IMR-90 (cell line): ENCODE data around the gene ALPI. TPM values are rescaled to one million over a fixed set of nuclear protein-coding genes. Genes with fewer than 3 reads are reported as not detected.

ENCODE experiments used
- ATAC-seq: fragments of 200-7000 bp; cut with Tn5 transposase; 2 replicates; pipeline ENCODE4 v1.9.1; 2020; ENCODE audit warnings: low read depth, mild to moderate bottlenecking, moderate library complexity
- BruUV-seq: library from RNA; stranded (reverse); fragments of 400-500 nt; replicated peaks from 2 replicates; lab custom pipeline; 2021; lab: Mats Ljungman, UMichigan
- CTCF ChIA-PET: fragments of 300-600 bp; formaldehyde crosslinking; extraction: SDS; loops from one replicate; lab custom pipeline; 2021; ENCODE audit warnings: antibody characterized with exemption; lab: Yijun Ruan, JAX
- POLR2A ChIA-PET: fragments of 300-600 bp; sonication (Branson Sonifier 250); formaldehyde crosslinking; loops from one replicate; lab custom pipeline; 2022; ENCODE audit warnings: antibody characterized with exemption; ENCODE audit not compliant: unreplicated experiment; lab: Charles Lee
- DNase-seq: peaks from one replicate; pipeline ENCODE4 v3.0.0; 2013
- H2AFZ ChIP-seq: replicated peaks from 2 replicates; pipeline ENCODE3; 2013; ENCODE audit warnings: low read length, mild to moderate bottlenecking; ENCODE audit not compliant: poor library complexity
- H2AK5ac ChIP-seq: 2 replicates; pipeline ENCODE4 v1.6.1; 2013; ENCODE audit warnings: low read depth, low read length, inconsistent platforms
- H2AK9ac ChIP-seq: replicated peaks from 2 replicates; pipeline ENCODE3; 2013; ENCODE audit warnings: mild to moderate bottlenecking, low read depth, low read length, moderate library complexity; ENCODE audit not compliant: poor library complexity
- H2BK120ac ChIP-seq: 2 replicates; pipeline ENCODE4 v1.6.1; 2013; ENCODE audit warnings: low read depth, low read length, inconsistent platforms
- H2BK15ac ChIP-seq: 3 replicates; pipeline ENCODE4 v1.6.1; 2013; ENCODE audit warnings: low read depth, low read length, inconsistent platforms
- H2BK20ac ChIP-seq: 2 replicates; pipeline ENCODE4 v1.6.1; 2013; ENCODE audit warnings: low read depth, mild to moderate bottlenecking, inconsistent platforms, low read length, moderate library complexity
- H2BK5ac ChIP-seq: 2 replicates; pipeline ENCODE4 v1.6.1; 2013; ENCODE audit warnings: mild to moderate bottlenecking, low read depth, low read length, inconsistent platforms; ENCODE audit not compliant: poor library complexity, severe bottlenecking
- H3K14ac ChIP-seq: replicated peaks from 2 replicates; pipeline ENCODE4 v1.6.1; 2013; ENCODE audit warnings: low read depth, low read length, inconsistent platforms
- H3K18ac ChIP-seq: 2 replicates; pipeline ENCODE4 v1.6.1; 2013; ENCODE audit warnings: low read depth, low read length, control low read depth
- H3K23ac ChIP-seq: 2 replicates; pipeline ENCODE4 v1.6.1; 2013; ENCODE audit warnings: low read depth, low read length, inconsistent platforms
- H3K27ac ChIP-seq: 2 replicates; pipeline ENCODE4 v1.5.1; 2013; ENCODE audit warnings: mild to moderate bottlenecking, control low read depth, low read length; ENCODE audit not compliant: insufficient read depth
- H3K27me3 ChIP-seq: 2 replicates; pipeline ENCODE4 v1.6.1; 2013; ENCODE audit warnings: low read length; ENCODE audit not compliant: control insufficient read depth, insufficient read depth
- H3K36me3 ChIP-seq: 2 replicates; pipeline ENCODE4 v1.6.1; 2013; ENCODE audit warnings: low read length, mixed read lengths; ENCODE audit not compliant: control insufficient read depth, insufficient read depth
- H3K4ac ChIP-seq: 2 replicates; pipeline ENCODE4 v1.6.1; 2013; ENCODE audit warnings: low read depth, low read length, inconsistent platforms
- H3K4me1 ChIP-seq: 2 replicates; pipeline ENCODE4 v1.6.1; 2013; ENCODE audit warnings: low read length, mixed read lengths; ENCODE audit not compliant: control insufficient read depth, insufficient read depth
- H3K4me2 ChIP-seq: 2 replicates; pipeline ENCODE4 v1.6.1; 2013; ENCODE audit warnings: low read depth, mild to moderate bottlenecking, control low read depth, low read length, moderate library complexity
- H3K4me3 ChIP-seq: 2 replicates; pipeline ENCODE4 v1.5.1; 2013; ENCODE audit warnings: low read depth, mild to moderate bottlenecking, control low read depth, low read length, moderate library complexity; ENCODE audit not compliant: insufficient read depth
- H3K56ac ChIP-seq: 2 replicates; pipeline ENCODE4 v1.6.1; 2013; ENCODE audit warnings: low read length, inconsistent platforms; ENCODE audit not compliant: insufficient read depth; ENCODE audit errors: extremely low read depth
- H3K79me1 ChIP-seq, 2 experiments: 2 replicates each; pipeline ENCODE4 v1.6.1; 2013; ENCODE audit warnings: low read length in 2 of 2, inconsistent platforms in 1 of 2, low read depth in 1 of 2
- H3K9ac ChIP-seq: 2 replicates; pipeline ENCODE4 v1.6.1; 2013; ENCODE audit warnings: low read depth, low read length, control low read depth
- H3K9me1 ChIP-seq: 2 replicates; pipeline ENCODE4 v1.6.1; 2013; ENCODE audit warnings: low read length, inconsistent platforms; ENCODE audit not compliant: insufficient read depth
- H3K9me3 ChIP-seq: 2 replicates; pipeline ENCODE4 v1.6.1; 2013; ENCODE audit warnings: low read length; ENCODE audit not compliant: control insufficient read depth, insufficient read depth
- H4K20me1 ChIP-seq: 2 replicates; pipeline ENCODE4 v1.6.1; 2013; ENCODE audit warnings: low read length, inconsistent platforms; ENCODE audit not compliant: insufficient read depth
- H4K5ac ChIP-seq: 2 replicates; pipeline ENCODE4 v1.6.1; 2013; ENCODE audit warnings: mild to moderate bottlenecking, low read depth, low read length, control low read depth
- H4K8ac ChIP-seq, 2 experiments: 2 replicates each; pipeline ENCODE4 v1.6.1; 2013; ENCODE audit warnings: low read depth in 2 of 2, low read length in 2 of 2, control low read depth in 1 of 2, inconsistent platforms in 1 of 2
- H4K91ac ChIP-seq: 2 replicates; pipeline ENCODE4 v1.6.1; 2013; ENCODE audit warnings: low read depth, low read length, inconsistent platforms; ENCODE audit not compliant: insufficient read depth
- BHLHE40 ChIP-seq: fragments of 150-350 bp; IDR thresholded peaks from 2 replicates; pipeline ENCODE4 v1.6.1; 2016; ENCODE audit warnings: mild to moderate bottlenecking, low read depth, low read length
- CEBPB ChIP-seq: IDR thresholded peaks from 2 replicates; pipeline ENCODE4 v1.6.1; 2012; ENCODE audit warnings: low read depth, low read length, improper control_type of control experiment
- CHD1 ChIP-seq: IDR thresholded peaks from 2 replicates; pipeline ENCODE4 v1.6.1; 2012; ENCODE audit warnings: low read depth, low read length, improper control_type of control experiment
- CTCF ChIP-seq: conservative IDR thresholded peaks from 2 replicates; pipeline ENCODE4 v1.5.1; 2012; ENCODE audit warnings: mild to moderate bottlenecking, low read depth, low read length, improper control_type of control experiment
- ELK1 ChIP-seq: fragments of 150-350 bp; IDR thresholded peaks from 2 replicates; pipeline ENCODE4 v1.6.1; 2016; ENCODE audit warnings: low read depth, mild to moderate bottlenecking, low read length, moderate library complexity, borderline replicate concordance
- FOS ChIP-seq: fragments of 150-350 bp; IDR thresholded peaks from 2 replicates; pipeline ENCODE4 v1.6.1; 2016; ENCODE audit warnings: low read depth, low read length
- MAFK ChIP-seq: IDR thresholded peaks from 2 replicates; pipeline ENCODE4 v1.6.1; 2012; ENCODE audit warnings: low read depth, low read length, improper control_type of control experiment
- MAZ ChIP-seq: IDR thresholded peaks from 2 replicates; pipeline ENCODE4 v1.6.1; 2012; ENCODE audit warnings: low read depth, mild to moderate bottlenecking, low read length, improper control_type of control experiment, moderate library complexity, borderline replicate concordance
- MXI1 ChIP-seq: IDR thresholded peaks from 2 replicates; pipeline ENCODE4 v1.6.1; 2012; ENCODE audit warnings: low read depth, mild to moderate bottlenecking, low read length, moderate library complexity, borderline replicate concordance
- NFE2L2 ChIP-seq: fragments of 150-350 bp; IDR thresholded peaks from 2 replicates; pipeline ENCODE4 v1.6.1; 2016; ENCODE audit warnings: low read depth, mild to moderate bottlenecking, low read length
- POLR2A ChIP-seq: IDR thresholded peaks from 2 replicates; pipeline ENCODE4 v1.6.1; 2012; ENCODE audit warnings: mild to moderate bottlenecking, low read depth, low read length
- RAD21 ChIP-seq: IDR thresholded peaks from 2 replicates; pipeline ENCODE4 v1.6.1; 2012; ENCODE audit warnings: low read length, improper control_type of control experiment
- RCOR1 ChIP-seq: IDR thresholded peaks from 2 replicates; pipeline ENCODE4 v1.6.1; 2012; ENCODE audit warnings: mild to moderate bottlenecking, low read length, improper control_type of control experiment; ENCODE audit not compliant: insufficient replicate concordance
- RFX5 ChIP-seq: IDR thresholded peaks from 2 replicates; pipeline ENCODE4 v1.8.0; 2012; ENCODE audit warnings: low read depth, mild to moderate bottlenecking, low read length, moderate library complexity
- SMC3 ChIP-seq: fragments of 150-350 bp; IDR thresholded peaks from 2 replicates; pipeline ENCODE4 v1.6.1; 2016; ENCODE audit warnings: low read depth, mild to moderate bottlenecking, antibody characterized with exemption, low read length, moderate library complexity
- USF2 ChIP-seq: fragments of 150-350 bp; IDR thresholded peaks from 2 replicates; pipeline ENCODE4 v1.6.1; 2017; ENCODE audit warnings: mild to moderate bottlenecking, antibody characterized with exemption, low read length, low read depth
- whole genome bisulfite sequencing, 2 experiments: methylation state at CpG; one replicate each; pipeline versions ENCODE4 v1.1.5 to v1.1.7; 2013; ENCODE audit warnings: missing lambda C conversion rate in 2 of 2; ENCODE audit not compliant: insufficient read length in 1 of 2; ENCODE audit errors: extremely low coverage in 2 of 2; 5-methylcytosine and 5-hydroxymethylcytosine counted together
- dilution Hi-C: fragments of 300-500 bp; cut with HindIII; formaldehyde crosslinking; loops from one replicate; pipeline ENCODE4 v1.14.3; 2018; ENCODE audit warnings: low sequenced_read_pairs; ENCODE audit not compliant: unreplicated experiment
- in situ Hi-C: fragments of 300-500 bp; cut with MboI; formaldehyde crosslinking; loops from 3 replicates; pipeline ENCODE4 v1.14.3; 2019; ENCODE audit warnings: low sequenced_read_pairs, inconsistent platforms, mixed read lengths
- intact Hi-C: fragments of 100-400 bp; cut with micrococcal nuclease; formaldehyde crosslinking; loops from 2 replicates; pipeline ENCODE4 v1.10.0; 2022
- polyA plus RNA-seq, 3 experiments: library from polyadenylated mRNA; depleted of rRNA; stranded (reverse); fragments of >200 nt; gene quantifications; 2 replicates each; pipeline ENCODE4 v1.2.3, GENCODE V29; 2012; ENCODE audit warnings: low replicate concordance in 1 of 3
- total RNA-seq: library from RNA; depleted of rRNA; stranded (reverse); fragments of >200 nt; gene quantifications from 2 replicates; pipeline ENCODE4 v1.2.3, GENCODE V29; 2012

ALPI gene
- total and polyA plus RNA-seq, 2 of the 4 experiments (the other 2 are of a cell fraction) = not detected

- Histone ChIP-seq H3K23ac (no peak overlapping the region), H3K9me3 (no peaks in the 10 kb centered on the region), H3K79me1 (no peaks in the 10 kb centered on the region), H3K4ac (no peak overlapping the region), H4K20me1 (no peaks in the 10 kb centered on the region), H3K9ac (no peak overlapping the region), H3K36me3 (no peaks in the 10 kb centered on the region), H3K27ac (no peak overlapping the region), H4K5ac (no peak overlapping the region), H2BK120ac (no peak overlapping the region), H2AFZ (no peak overlapping the region), H4K91ac (no peak overlapping the region), H2BK5ac (no peak overlapping the region), H3K14ac (no peak overlapping the region), H3K56ac (no peak overlapping the region), H3K27me3 (peaks cover 14% of the 10 kb centered on the region), H2BK20ac (no peak overlapping the region), H4K8ac (no peak overlapping the region), H3K9me1 (no peaks in the 10 kb centered on the region), H3K4me3 (no peak overlapping the region), H2AK5ac (no peak overlapping the region), H2AK9ac (no peak overlapping the region), H3K4me2 (no peak overlapping the region), H3K18ac (no peak overlapping the region), H2BK15ac (no peak overlapping the region), H3K4me1 (no peaks in the 10 kb centered on the region)
- CTCF ChIA-PET = no interaction called here
- in situ Hi-C loops = no loop called here
- TF ChIP-seq NFE2L2 = no peak
- no peak for TF ChIP-seq SMC3
- TF ChIP-seq RFX5 = no peak
- TF ChIP-seq MAZ = no peak
- no peak for TF ChIP-seq POLR2A
- no peak for TF ChIP-seq RAD21
- TF ChIP-seq USF2 = no peak
- TF ChIP-seq MXI1 = no peak
- no peak for TF ChIP-seq CTCF
- no peak for TF ChIP-seq CEBPB
- no peak for TF ChIP-seq FOS
- no peak for TF ChIP-seq CHD1
- no peak for TF ChIP-seq BHLHE40
- TF ChIP-seq MAFK = no peak
- no peak for TF ChIP-seq ELK1
- no peak for TF ChIP-seq RCOR1
- DNase-seq = no peak
- dilution Hi-C loops = no loop called here
- no TSS peak for BruUV-seq
- intact Hi-C loops = no loop called here
- no peak for ATAC-seq
- WGBS, 2 experiments = 55% methylated on average over 7 of the region's 12 CpGs; no CpG with 5 or more reads in 1 of the 2 experiments
- POLR2A ChIA-PET = no interaction called here
Observed at GRCh38 chr2:232449964-232450363, 6.0 kb upstream of the ALPI start.
